Body of pancreas (tissue), 4 donors: ENCODE measurements around the gene GOLPH3L. TPM values are rescaled to one million over a fixed set of nuclear protein-coding genes. Genes with fewer than 3 reads are reported as not detected.
"Not testable (repeated sequence)": the region's sequence is repeated elsewhere in the genome, so short reads cannot be mapped to it uniquely, and the experiment has no call there.

Experiments
- ATAC-seq: fragments of 150-250 bp; one replicate; pipeline ENCODE4 v1.9.1; 2016
- DNase-seq, 4 donors: peaks; one replicate each; pipeline ENCODE4 v3.0.0-alpha.2; 2019
- H3K27ac ChIP-seq, 4 donors: fragments of 200-600 bp; sonication (generic); 1 replicate in 3 of 4; 2 replicates in 1 of 4; pipeline versions ENCODE4 v1.5.1 to v1.6.1; 2016 to 2019; ENCODE audit warnings: mild to moderate bottlenecking in 1 of 4, mixed read lengths in 1 of 4, moderate library complexity in 1 of 4
- H3K27me3 ChIP-seq, 2 donors: fragments of 200-600 bp; sonication (generic); one replicate each; pipeline ENCODE4 v1.6.0; 2016; ENCODE audit warnings: mild to moderate bottlenecking in 1 of 2
- H3K36me3 ChIP-seq, 2 donors: fragments of 200-600 bp; sonication (generic); replicated peaks in 1 of 2; 2 replicates each; pipeline ENCODE4 v1.5.1; 2016; ENCODE audit warnings: low read depth in 2 of 2; ENCODE audit not compliant: insufficient read depth in 1 of 2
- H3K4me1 ChIP-seq: fragments of 200-600 bp; sonication (generic); one replicate; pipeline ENCODE4 v1.6.0; 2016
- H3K4me3 ChIP-seq, 2 donors: fragments of 200-600 bp; sonication (generic); 1 replicate in 1 of 2; 2 replicates in 1 of 2; pipeline ENCODE4 v1.5.1; 2016 to 2019
- H3K9me3 ChIP-seq, 3 donors: fragments of 200-600 bp; sonication (generic); 1 replicate in 2 of 3; 2 replicates in 1 of 3; pipeline ENCODE4 v1.5.1; 2016
- POLR2A ChIP-seq, 3 donors: fragments of 450-650 bp; IDR thresholded peaks; one replicate each; pipeline ENCODE4 v1.6.1; 2016; ENCODE audit warnings: antibody characterized with exemption in 3 of 3, mild to moderate bottlenecking in 2 of 3
- WGBS, 2 donors: methylation state at CpG; one replicate each; pipeline ENCODE4 v1.1.5; 2017; 5-methylcytosine and 5-hydroxymethylcytosine counted together
- intact Hi-C: fragments of 100-400 bp; cut with DNase I; formaldehyde crosslinking; loops from one replicate; pipeline ENCODE4 v1.15.1; 2023
- total RNA-seq, 2 donors: library from RNA; depleted of rRNA; stranded (reverse); fragments of >200 nt; gene quantifications; one replicate each; pipeline ENCODE4 v1.1.0, GENCODE V29; 2016
- TF ChIP-seq, protein P1 (sequence below), 7 experiments: fragments of 450-650 bp in 4 of 7; fragments of 200-600 bp in 3 of 7; sonication (generic) in 3 of 7; IDR thresholded peaks; one replicate each; pipeline ENCODE4 v1.5.1; 2016 to 2019; ENCODE audit warnings: antibody characterized with exemption in 7 of 7

Gene GOLPH3L
- total RNA-seq, 2 donors from 2014 or later = 14.5 to 14.8 TPM

DNA sequence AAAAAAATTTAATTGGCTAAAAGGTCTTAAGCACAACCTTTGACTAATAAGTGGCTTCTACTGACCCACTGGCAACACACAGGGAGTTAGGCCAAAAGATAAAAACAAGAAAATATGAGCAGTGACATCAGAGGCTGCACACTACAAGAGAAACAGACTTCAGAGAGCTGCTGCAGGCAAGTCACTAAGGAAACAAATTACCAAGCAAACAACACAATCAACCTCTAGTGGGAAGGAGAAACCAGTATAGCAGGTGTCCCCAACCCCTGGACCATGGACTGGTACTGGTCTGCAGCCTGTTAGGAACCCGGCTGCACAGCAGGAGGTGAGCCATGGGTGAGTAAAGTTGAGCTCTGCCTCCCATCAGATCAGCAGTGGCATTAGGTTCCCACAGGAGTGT is 46.8 kb downstream of the GOLPH3L start:
- peak; percentile 99 for ATAC-seq
- intact Hi-C loops = no loop called here
- Histone ChIP-seq H3K4me3 (no peak overlapping the region), H3K4me1 (peaks cover 35% of the 10 kb centered on the region), H3K36me3 (peaks cover 5 to 10% of the 10 kb centered on the region in 2 donors), H3K9me3 (no peaks in the 10 kb centered on the region), H3K27ac (peak overlapping the region; percentile 52 to 77 (median 76)), H3K27me3 (no peaks in the 10 kb centered on the region)
- peak; percentile 79 to 92 (median 86) for DNase-seq
- TF ChIP-seq, protein P1, sequence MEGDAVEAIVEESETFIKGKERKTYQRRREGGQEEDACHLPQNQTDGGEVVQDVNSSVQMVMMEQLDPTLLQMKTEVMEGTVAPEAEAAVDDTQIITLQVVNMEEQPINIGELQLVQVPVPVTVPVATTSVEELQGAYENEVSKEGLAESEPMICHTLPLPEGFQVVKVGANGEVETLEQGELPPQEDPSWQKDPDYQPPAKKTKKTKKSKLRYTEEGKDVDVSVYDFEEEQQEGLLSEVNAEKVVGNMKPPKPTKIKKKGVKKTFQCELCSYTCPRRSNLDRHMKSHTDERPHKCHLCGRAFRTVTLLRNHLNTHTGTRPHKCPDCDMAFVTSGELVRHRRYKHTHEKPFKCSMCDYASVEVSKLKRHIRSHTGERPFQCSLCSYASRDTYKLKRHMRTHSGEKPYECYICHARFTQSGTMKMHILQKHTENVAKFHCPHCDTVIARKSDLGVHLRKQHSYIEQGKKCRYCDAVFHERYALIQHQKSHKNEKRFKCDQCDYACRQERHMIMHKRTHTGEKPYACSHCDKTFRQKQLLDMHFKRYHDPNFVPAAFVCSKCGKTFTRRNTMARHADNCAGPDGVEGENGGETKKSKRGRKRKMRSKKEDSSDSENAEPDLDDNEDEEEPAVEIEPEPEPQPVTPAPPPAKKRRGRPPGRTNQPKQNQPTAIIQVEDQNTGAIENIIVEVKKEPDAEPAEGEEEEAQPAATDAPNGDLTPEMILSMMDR (IDR thresholded peaks at IDR 0.05) = peak in 4 of 7 experiments; percentile 12 to 29 (median 23)
- peak in 2 of 3 donors; percentile 34 to 43 for TF ChIP-seq POLR2A (IDR thresholded peaks at IDR 0.05)
- WGBS, 2 donors = 29% methylated on average over 1 of the region's 1 CpG; no CpG with 5 or more reads in 1 of the 2 donors

DNA sequence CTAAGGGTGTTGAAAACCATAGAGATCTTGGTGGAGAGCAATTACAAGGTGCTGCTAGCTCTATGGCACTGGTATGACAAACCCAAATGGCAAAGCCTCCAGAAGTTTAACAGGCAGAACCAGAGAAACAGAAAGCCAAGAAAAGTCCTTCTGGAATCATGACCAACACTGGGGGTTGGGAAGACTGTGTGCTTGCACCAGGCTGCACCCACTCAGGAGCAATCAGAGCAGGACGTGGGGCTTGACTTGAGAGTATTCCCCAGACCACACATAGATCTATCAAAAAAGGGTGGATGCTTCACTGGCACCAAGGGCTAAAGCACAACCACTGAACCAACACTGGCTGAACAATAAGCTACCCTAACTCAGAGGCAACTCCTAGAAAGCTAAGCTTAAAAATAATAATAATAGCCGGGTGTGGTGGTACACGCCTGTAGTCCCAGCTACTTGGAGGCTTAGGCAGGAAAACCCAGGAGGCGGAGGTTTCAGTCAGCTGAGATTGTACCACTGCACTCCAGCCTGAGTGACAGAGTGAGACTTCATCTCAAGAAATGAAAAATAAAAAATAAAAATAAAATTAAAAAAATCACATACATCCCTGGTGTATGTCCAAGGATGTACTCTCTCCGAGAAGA is 47.4 kb downstream of the GOLPH3L start:
- Histone ChIP-seq H3K9me3 (no peaks in the 10 kb centered on the region), H3K4me3 (no peak overlapping the region), H3K36me3 (peaks cover 5 to 10% of the 10 kb centered on the region in 2 donors), H3K4me1 (peaks cover 30% of the 10 kb centered on the region), H3K27ac (peak overlapping the region; percentile 33 to 77 (median 64)), H3K27me3 (no peaks in the 10 kb centered on the region)
- 65 to 67% methylated on average over 5 of the region's 5 CpGs for WGBS, 2 donors
- intact Hi-C loops = no loop called here
- no peak for DNase-seq
- no peak for TF ChIP-seq POLR2A (IDR thresholded peaks at IDR 0.05)
- TF ChIP-seq, protein P1 (IDR thresholded peaks at IDR 0.05) = no peak
- no peak for ATAC-seq

DNA sequence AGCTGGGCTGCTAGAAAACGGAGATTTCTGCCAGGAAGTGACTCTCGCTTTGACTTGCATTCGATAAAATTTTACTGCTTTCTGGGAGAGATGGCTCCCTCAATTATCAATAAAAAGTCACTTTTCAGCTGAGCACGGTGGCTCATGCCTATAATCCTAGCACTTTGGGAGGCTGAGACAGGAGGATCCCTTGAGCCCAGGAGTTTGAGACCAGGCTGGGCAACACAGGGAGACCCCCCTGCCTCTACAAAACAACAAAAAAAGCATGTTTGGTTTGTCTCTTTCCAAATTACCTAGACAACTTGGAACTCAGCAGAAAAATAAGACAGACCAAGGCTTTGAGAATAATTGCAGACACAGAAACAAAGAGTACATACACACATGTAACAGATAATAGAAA is 54.7 kb downstream of the GOLPH3L start:
- H3K4me3 ChIP-seq = no peak overlapping the region
- no peak for ATAC-seq
- no peak overlapping the region for H3K27ac ChIP-seq
- intact Hi-C loops = no loop called here
- no peak for TF ChIP-seq POLR2A (IDR thresholded peaks at IDR 0.05)
- TF ChIP-seq, protein P1 (IDR thresholded peaks at IDR 0.05) = no peak
- H3K36me3 ChIP-seq = peaks cover 0 to 5% of the 10 kb centered on the region in 2 donors
- H3K9me3 ChIP-seq = no peaks in the 10 kb centered on the region
- no peaks in the 10 kb centered on the region for H3K27me3 ChIP-seq
- no peak for DNase-seq
- H3K4me1 ChIP-seq = no peaks in the 10 kb centered on the region
- WGBS, 2 donors = 85 to 90% methylated on average over 4 of the region's 4 CpGs

DNA sequence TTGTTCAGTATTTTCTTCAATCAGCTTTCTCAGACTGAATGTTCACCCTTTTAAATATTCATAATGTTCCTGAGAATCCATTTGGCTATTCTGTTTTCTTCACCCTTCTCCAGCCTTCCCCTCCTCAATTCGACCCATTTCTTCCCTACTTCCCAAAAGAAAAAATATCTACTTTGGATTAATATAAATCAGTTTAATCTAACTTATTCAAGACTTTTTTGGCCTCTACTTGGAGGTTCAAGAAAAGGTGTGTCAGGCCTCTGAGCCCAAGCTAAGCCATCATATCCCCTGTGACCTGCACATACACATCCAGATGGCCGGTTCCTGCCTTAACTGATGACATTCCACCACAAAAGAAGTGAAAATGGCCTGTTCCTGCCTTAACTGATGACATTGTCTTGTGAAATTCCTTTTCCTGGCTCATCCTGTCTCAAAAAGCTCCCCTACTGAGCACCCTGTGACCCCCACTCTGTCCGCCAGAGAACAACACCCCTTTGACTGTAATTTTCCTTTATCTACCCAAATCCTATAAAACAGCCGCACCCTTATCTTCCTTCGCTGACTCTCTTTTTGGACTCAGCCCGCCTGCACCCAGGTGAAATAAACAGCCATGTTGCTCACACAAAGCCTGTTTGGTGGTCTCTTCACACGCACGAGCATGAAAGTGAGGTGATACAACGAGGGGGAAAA is 55.7 kb downstream of the GOLPH3L start:
- ATAC-seq, DNase-seq, H3K36me3 ChIP-seq, H3K9me3 ChIP-seq, intact Hi-C loops, H3K4me1 ChIP-seq, H3K4me3 ChIP-seq, H3K27ac ChIP-seq, H3K27me3 ChIP-seq: not testable (repeated sequence)
- WGBS, 2 donors = 88 to 91% methylated on average over 9 of the region's 9 CpGs

DNA sequence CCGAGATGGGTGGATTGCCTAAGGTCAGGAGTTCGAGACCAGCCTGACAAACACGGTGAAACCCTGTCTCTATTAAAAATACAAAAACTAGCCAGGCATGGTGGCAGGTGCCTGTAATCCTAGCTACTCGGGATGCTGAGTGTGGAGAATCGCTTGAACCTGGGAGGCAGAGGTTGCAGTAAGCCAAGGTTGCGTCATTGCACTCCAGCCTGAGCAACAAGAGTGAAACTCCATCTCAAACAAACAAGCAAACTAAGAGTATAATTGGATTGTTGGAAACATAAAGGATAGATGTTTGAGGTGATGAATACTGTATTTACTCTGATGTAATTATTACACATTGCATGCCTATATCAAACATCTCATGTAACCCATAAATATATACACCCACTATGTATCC is 58.5 kb downstream of the GOLPH3L start:
- ATAC-seq, H3K27ac ChIP-seq, H3K4me1 ChIP-seq, H3K4me3 ChIP-seq, H3K9me3 ChIP-seq, intact Hi-C loops, H3K36me3 ChIP-seq, H3K27me3 ChIP-seq, DNase-seq: not testable (repeated sequence)
- 89 to 93% methylated on average over 6 of the region's 6 CpGs for WGBS, 2 donors

DNA sequence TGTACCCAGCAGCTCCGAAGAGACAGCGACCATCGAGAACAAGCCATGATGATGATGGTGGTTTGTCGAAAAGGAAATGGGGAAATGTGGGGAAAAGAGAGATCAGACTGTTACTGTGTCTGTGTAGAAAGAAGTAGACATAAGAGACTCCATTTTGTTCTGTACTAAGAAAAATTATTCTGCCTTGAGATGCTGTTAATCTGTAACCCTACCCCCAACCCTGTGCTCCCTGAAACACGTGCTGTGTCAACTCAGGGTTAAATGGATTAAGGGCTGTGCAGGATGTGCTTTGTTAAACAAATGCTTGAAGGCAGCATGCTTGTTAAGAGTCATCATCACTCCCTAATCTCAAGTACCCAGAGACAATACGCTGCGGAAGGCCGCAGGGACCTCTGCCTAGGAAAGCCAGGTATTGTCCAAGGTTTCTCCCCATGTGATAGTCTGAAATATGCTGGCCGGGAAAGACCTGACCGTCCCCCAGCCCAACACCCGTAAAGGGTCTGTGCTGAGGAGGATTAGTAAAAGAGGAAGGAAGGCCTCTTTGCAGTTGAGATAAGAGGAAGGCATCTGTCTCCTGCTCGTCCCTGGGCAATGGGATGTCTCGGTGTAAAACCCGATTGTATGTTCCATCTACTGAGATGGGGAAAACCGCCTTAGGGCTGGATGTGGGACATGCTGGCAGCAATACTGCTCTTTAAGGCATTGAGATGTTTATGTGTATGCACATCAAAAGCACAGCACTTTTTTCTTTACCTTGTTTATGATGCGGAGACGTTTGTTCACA is 61.9 kb downstream of the GOLPH3L start:
- H3K4me3 ChIP-seq, H3K36me3 ChIP-seq, intact Hi-C loops, H3K4me1 ChIP-seq, H3K27me3 ChIP-seq, H3K9me3 ChIP-seq, H3K27ac ChIP-seq, ATAC-seq, DNase-seq: not testable (repeated sequence)
- WGBS, 2 donors = 73 to 78% methylated on average over 15 to 17 of the region's 17 CpGs
